ENCODE results near the gene CCDC80.

Gene CCDC80

GRCh38 chr3:112640276-112640929 is 540 bp downstream of the CCDC80 start:
- H3K4me3 ChIP-seq (replicated peaks in 1 of 2; ENCODE audit: low read depth in 2 of 2, low read length in 2 of 2), result peak overlapping the region; percentile 64 to 71
- no peak for TF ChIP-seq CTCF (IDR thresholded peaks at IDR 0.05; ENCODE audit: low read depth, low read length)
- DNase-seq (ENCODE audit: low read depth in 2 of 2), result peak; percentile 77 to 95

GRCh38 chr3:112639455-112640225 is 1.3 kb downstream of the CCDC80 start:
- TF ChIP-seq CTCF (IDR thresholded peaks at IDR 0.05; ENCODE audit: low read depth, low read length), result no peak
- H3K4me3 ChIP-seq (replicated peaks in 1 of 2; ENCODE audit: low read depth in 2 of 2, low read length in 2 of 2), result peak overlapping the region; percentile 64 to 71
- peak in 1 of 2 donors; percentile 61 for DNase-seq (ENCODE audit: low read depth in 2 of 2)

- peak overlapping the region; percentile 64 to 71 for H3K4me3 ChIP-seq (replicated peaks in 1 of 2; ENCODE audit: low read depth in 2 of 2, low read length in 2 of 2)
- TF ChIP-seq CTCF (IDR thresholded peaks at IDR 0.05; ENCODE audit: low read depth, low read length), result no peak
- no peak for DNase-seq (ENCODE audit: low read depth in 2 of 2)
These were observed 2.5 kb downstream of the CCDC80 start for GRCh38 chr3:112638327-112639020.

GRCh38 chr3:112637700-112638099 is 3.2 kb downstream of the CCDC80 start:
- DNase-seq (ENCODE audit: low read depth in 2 of 2), result no peak
- peak overlapping the region; percentile 64 to 71 for H3K4me3 ChIP-seq (replicated peaks in 1 of 2; ENCODE audit: low read depth in 2 of 2, low read length in 2 of 2)
- no peak for TF ChIP-seq CTCF (IDR thresholded peaks at IDR 0.05; ENCODE audit: low read depth, low read length)

DNA sequence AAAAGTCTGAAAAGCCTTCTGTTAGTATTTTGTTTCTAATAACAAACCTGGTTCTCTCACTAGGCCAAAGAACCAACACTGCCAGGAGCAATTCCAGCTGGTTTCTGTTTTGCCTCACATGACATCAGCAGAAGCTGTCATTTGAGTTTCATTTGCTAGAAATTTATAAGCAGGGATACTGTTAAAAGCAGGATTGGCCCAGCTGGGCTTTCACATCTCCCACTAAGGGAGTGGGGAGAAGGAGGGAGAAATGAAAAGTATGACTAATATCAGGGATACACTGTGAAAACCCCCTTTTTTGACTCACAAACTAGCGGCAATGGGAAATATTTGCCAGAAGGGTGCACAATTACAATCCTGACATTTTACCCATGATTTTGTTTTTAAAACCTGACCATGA is 5.3 kb downstream of the CCDC80 start:
- DNase-seq (ENCODE audit: low read depth in 2 of 2), result peak; percentile 77 to 89
- peak; percentile 17 for TF ChIP-seq CTCF (IDR thresholded peaks at IDR 0.05; ENCODE audit: low read depth, low read length)
- H3K4me3 ChIP-seq (replicated peaks in 1 of 2; ENCODE audit: low read depth in 2 of 2, low read length in 2 of 2), result peak overlapping the region; percentile 64 to 71

GRCh38 chr3:112634786-112635541 is 6.0 kb downstream of the CCDC80 start:
- peak overlapping the region; percentile 64 to 71 for H3K4me3 ChIP-seq (replicated peaks in 1 of 2; ENCODE audit: low read depth in 2 of 2, low read length in 2 of 2)
- DNase-seq (ENCODE audit: low read depth in 2 of 2), result no peak
- TF ChIP-seq CTCF (IDR thresholded peaks at IDR 0.05; ENCODE audit: low read depth, low read length), result no peak

Measured in cardiac fibroblast (primary cell).